Inflammatory macrophage treated with lipopolysaccharide for 4 hours (primary cell): ENCODE measurements around the gene GIN1.
"Not testable (repeated sequence)": the region's sequence is repeated elsewhere in the genome, so short reads cannot be mapped to it uniquely, and the experiment has no call there.

Source experiments
- DNase-seq: peaks from one replicate; pipeline ENCODE4 v3.0.0-alpha.2; 2020

Gene GIN1

GRCh38 chr5:103110403-103110802 is 9.5 kb downstream of the GIN1 start:
- no peak for DNase-seq

DNA sequence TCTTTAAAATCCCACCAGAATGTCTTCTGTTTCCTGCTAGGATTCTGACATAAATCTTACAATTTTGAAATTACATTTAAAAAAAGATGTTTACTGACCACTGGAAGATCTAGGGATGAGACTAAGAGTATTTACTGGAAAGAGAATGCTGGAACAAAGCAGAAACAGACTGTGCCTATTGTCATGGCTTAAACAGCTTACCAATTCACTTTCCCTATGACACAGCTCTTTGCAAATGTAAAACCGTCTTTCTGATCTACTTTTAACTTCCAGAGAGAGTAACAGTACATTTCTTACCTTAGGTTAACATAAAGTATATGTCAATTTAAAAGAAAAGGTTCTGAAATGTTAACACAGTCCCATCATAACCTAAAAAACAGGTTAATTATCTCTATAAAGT is 10.7 kb downstream of the GIN1 start:
- DNase-seq = no peak

- DNase-seq = no peak
These were observed 11.9 kb downstream of the GIN1 start for GRCh38 chr5:103108086-103108485.

DNA sequence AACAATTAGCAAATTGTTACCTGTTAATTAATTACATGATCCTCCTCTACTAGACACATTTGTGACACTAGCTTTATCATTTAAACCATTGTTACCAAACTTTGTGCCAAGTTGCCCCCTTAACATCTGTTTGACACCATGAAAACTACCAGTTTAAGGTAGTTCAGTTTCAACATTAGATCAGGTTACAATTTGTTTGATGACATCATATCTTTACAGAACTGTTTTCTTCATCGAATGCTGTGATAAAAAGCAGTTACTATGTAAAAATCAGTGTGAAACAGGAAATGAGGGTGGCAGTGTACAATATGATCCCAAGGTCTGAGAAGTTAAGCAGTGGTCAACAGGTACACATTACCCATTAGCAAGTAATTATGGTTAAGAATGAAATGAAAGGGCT is 17.7 kb downstream of the GIN1 start:
- DNase-seq = no peak

GRCh38 chr5:103101079-103101750 is 18.7 kb downstream of the GIN1 start:
- no peak for DNase-seq

- DNase-seq = no peak
These were observed 20.9 kb downstream of the GIN1 start for GRCh38 chr5:103098993-103099392.

DNA sequence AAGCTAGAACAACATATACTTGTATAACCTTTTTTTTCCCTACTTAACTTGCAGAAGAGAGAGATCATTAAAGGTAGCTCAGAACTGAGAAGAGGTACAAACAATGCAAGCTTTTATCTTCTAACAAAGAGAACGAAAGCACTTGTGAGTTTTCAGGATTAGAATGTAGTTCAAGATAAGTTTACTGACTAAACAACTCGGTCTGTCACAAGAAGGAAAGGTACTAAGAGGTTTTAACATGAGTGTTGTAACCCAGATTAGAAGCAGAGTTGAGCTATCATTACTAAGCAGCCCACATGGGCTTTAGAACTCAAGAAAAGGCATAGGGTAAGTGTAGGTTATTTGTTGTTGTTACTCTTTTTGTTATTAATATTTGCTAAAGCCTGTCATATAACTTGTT is 25.2 kb downstream of the GIN1 start:
- no peak for DNase-seq

DNA sequence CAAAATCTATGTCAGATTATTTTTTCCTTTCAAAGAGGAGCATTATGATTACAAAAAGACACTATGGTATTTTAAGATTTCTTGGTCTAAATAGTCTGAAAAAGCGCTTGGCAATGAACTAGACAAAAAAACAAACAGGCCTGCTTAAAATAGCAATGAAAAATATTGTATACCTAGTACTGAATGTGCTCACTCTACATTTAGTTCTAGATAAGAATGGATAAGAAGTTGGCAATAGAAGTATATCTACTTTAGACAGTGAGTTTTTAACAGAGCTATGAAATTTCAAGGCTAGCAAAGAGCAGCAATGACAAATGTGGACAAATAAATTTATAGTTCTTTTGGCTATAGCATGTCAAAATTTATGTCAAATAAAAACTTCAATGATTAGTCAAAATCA is 26.2 kb downstream of the GIN1 start:
- no peak for DNase-seq

DNA sequence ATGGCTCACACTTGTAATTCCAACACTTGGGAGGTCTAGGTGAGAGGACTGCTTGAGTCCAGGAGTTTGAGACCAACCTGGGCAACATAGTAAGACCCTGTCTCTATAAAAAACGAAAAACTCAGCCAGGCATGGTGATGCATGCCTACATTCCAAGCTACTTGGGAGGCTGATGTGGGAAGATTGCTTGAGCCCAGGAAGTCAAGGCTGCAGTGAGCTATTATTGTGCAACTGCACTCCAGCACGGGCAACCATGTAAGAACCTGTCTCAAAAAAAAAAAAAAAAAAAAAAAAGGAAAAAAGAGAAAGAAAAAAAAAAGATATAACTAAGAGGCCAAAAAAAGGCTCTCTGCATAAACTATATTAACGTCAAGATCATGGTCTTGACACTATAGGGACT is 27.3 kb downstream of the GIN1 start:
- no peak for DNase-seq

DNA sequence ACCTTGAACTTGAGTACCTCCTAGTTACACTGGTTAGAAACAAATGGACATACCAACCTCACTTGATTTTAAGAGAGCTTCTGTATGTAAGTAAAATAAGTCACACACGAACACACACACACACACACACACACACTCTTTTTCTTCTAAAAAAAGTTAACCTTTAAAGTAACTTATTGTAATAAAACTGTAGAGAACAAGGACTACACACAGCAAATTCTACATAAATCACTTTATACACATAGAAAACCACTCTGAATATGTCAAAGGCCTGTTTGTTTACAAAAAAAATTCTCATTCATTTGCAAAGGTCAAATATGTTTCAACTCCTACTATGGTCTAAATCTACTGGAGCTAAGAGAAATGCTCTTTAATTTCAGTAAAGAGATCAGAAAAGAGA is 29.1 kb downstream of the GIN1 start:
- DNase-seq = no peak

DNA sequence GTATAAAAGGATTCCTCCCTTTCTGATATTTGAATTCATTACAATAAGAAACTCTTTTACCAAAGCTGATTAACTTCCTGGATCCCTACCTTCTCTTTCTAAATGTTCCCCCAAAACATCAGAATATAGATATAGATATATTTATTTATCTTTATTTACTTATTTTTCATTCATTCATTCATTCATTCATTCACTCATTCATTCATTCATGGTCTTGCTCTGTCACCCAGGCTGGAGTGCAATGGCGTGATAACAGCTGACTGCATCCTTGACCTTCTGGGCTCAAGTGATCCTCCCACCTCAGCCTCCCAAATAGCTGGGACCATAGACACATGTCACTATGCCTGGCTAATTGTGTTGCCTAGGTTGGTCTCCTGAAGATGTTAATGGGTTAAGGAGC is 30.7 kb downstream of the GIN1 start:
- no peak for DNase-seq

GRCh38 chr5:103086547-103086946 is 33.4 kb downstream of the GIN1 start:
- DNase-seq = no peak

GRCh38 chr5:103079796-103080195 is 40.1 kb downstream of the GIN1 start:
- no peak for DNase-seq

DNA sequence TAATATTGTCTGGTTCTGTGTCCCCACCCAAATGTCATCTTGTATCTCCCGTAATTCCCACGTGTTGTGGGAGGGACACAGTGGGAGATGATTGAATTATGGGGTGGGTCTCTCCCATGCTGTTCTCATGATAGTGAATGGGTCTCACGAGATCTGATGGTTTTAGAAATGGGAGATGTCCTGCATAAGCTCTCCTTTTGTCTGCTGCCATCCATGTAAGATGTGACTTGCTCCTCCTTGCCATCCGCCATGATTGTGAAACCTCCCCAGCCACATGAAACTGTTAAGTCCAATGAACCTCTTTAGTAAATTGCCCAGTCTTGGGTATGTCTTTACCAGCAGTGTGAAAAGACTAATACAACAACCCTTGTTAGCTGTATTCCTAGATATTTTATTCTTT is 44.5 kb downstream of the GIN1 start:
- DNase-seq = no peak

DNA sequence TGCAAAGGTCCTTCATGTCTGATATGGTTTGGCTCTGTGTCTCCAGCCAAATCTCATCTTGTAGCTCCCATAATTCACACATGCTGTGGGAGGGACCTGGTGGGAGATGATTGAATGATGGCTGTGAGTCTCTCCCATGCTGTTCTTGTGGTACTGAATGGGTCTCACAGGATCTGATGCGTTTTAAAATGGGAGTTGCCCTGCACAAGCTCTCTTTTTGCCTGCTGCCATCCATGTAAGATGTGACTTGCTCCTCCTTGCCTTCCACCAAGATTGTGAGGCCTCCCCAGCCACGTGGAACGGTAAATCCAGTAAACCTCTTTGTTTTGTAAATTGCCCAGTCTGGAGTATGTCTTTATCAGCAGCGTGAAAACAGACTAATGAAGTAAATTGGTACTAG is 46.4 kb downstream of the GIN1 start:
- not testable (repeated sequence) for DNase-seq

GRCh38 chr5:103066326-103066725 is 53.6 kb downstream of the GIN1 start:
- peak; percentile 3 for DNase-seq

- no peak for DNase-seq
These were observed 59.4 kb downstream of the GIN1 start for GRCh38 chr5:103060424-103060954.

DNA sequence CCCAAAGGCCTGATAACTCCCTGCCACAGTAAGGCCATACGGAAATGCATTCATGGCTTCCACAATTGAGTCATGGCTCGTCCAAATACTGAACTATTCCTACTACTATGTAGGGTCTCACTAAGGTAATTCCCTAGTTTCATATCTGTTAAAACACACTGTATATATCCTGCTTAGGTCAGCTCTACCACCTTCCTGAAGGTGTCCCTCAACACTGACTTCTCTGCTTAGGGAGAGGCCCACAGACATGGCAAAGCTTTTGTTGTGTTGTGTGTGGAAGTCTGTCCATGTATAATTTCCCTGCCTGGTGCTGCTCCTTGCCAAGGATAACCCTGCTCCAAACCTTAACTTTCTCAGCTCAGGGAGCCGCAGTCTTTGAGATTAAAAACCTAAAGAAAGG is 60.4 kb downstream of the GIN1 start:
- DNase-seq = no peak

DNA sequence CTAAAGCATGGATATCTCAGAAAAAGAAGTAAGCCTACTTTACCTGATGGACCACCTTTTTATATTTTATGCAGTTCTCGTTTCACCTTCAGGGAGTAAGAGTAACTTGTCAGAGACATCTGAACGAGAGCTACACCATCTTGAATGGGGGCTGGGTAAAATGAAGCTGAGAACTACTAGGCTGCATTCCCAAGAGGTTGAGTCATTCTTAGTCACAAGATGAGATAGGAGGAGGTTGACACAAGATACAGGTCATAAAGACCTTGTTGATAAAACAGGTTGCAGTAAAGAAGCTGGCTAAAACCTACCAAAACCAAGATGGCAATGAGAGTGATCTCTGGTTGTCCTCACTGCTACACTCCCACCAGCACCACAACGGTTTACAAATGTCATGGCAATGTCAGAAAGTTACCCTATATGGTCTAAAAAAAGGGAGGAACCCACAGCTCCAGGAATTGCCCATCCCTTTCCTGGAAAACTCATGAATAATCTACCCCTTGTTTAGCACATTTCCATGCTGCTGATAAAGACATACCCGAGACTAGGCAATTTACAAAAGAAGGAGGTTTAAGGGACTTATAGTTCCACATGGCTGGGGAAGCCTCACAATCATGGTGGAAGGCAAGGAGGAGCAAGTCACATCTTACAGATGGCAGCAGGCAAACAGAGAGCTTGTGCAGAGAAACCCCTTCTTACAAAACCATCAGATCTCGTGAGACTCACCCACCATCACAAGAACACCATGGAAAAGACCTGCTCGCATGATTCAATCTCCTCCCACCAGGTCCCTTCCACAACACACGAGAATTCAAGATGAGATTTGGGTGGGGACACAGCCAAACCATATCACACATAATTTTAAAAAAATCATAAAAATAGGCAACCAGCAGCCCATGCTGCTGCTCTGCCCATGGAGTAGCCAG is 62.5 kb downstream of the GIN1 start:
- no peak for DNase-seq

DNA sequence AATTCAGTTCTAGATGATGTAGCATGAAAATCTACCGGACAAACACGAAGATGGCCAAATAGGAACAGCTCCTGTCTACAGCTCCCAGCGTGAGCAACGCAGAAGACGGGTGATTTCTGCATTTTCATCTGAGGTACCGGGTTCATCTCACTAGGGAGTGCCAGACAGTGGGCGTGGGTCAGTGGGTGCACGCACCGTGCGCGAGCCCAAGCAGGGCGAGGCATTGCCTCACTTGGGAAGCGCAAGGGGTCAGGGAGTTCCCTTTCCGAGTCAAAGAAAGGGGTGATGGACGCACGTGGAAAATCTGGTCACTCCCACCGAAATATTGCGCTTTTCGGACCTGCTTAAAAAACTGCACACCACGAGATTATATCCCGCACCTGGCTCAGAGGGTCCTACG is 73.2 kb downstream of the GIN1 start:
- not testable (repeated sequence) for DNase-seq

- peak; percentile 28 for DNase-seq
These were observed 78.8 kb downstream of the GIN1 start for GRCh38 chr5:103041071-103041676.

DNA sequence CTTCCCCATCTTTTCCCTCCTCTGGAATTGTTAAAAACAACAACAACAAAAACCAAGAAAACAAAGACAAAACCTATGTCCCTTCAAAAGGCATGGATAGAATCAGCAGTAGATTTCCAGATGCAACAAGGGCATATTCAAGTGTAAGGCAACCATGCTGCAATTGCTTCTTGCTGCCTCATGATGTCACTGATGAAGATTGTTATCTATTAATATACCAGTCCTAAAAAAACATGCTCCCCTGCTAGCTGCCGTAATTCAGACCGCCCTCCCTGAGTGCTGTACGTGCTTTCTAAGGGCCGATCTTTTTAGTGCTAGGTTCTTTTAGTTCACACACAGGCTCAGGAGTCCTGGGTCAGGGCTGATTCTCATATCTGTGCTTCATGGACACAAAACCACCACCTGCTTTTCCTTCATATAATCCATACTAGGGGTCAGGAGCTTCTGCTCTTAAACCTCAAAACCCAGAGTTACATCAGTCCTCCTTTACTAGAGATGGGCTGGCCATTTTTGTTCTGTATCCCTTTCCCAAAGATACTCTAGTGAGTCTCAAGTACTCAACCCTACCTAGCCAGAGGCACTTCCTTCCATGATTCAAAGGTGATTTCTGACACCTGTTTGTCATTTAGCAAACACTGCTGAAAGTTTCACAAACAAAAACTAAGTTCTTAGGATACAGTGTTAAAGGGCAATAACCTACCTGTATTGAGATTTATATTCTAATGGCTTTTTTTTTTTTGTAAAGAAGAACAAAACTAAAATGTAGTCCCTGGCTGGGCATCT is 82.1 kb downstream of the GIN1 start:
- no peak for DNase-seq

DNA sequence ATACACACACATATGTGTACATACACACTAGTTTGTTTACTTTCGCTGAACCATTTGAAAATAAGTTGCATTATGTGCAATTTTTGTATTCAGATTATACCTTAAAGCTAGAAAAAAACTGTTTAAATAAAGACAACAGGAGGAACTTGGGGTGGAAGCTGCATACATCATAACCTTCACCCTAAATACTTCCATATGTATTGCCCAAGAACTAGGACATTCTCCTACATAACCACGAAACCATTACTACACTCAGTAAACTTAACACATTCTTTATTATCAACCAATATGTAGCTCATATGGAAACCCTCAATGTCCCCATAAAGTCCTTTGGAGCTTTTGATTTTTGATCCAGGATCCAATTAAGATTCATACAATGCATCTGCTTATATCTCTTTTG is 83.3 kb downstream of the GIN1 start:
- no peak for DNase-seq
